CD4-positive, alpha-beta memory T cell (primary cell): ENCODE measurements around the gene GNAS-AS1. TPM values are rescaled to one million over a fixed set of nuclear protein-coding genes. Genes with fewer than 3 reads are reported as not detected.

Experiments
- CTCF ChIA-PET: fragments of 350-600 bp; sonication (Branson Sonifier 250); formaldehyde crosslinking; loops from one replicate; lab custom pipeline; 2021; ENCODE audit warnings: inconsistent platforms; ENCODE audit not compliant: partially characterized antibody; lab: Charles Lee
- POLR2A ChIA-PET: fragments of 350-600 bp; sonication (Branson Sonifier 250); formaldehyde crosslinking; loops from one replicate; lab custom pipeline; 2021; ENCODE audit not compliant: partially characterized antibody; lab: Charles Lee
- DNase-seq, 5 donors: peaks; one replicate each; pipeline versions ENCODE4 v3.0.0 to v3.0.0-alpha.2; 2020 to 2022; ENCODE audit warnings: mixed read lengths in 1 of 5
- H3K27ac ChIP-seq: one replicate; pipeline ENCODE4 v1.7.0; 2013; ENCODE audit warnings: low read depth, low read length
- H3K27me3 ChIP-seq: 2 replicates; pipeline ENCODE4 v1.7.0; 2013; ENCODE audit warnings: mild to moderate bottlenecking, low read length, moderate library complexity; ENCODE audit not compliant: insufficient read depth
- H3K36me3 ChIP-seq: 2 replicates; pipeline ENCODE4 v1.7.0; 2013; ENCODE audit warnings: mild to moderate bottlenecking, low read length, moderate library complexity; ENCODE audit not compliant: insufficient read depth
- H3K4me1 ChIP-seq: 2 replicates; pipeline ENCODE4 v1.7.0; 2013; ENCODE audit warnings: mild to moderate bottlenecking, low read length, moderate library complexity; ENCODE audit not compliant: insufficient read depth
- H3K4me3 ChIP-seq, 2 donors: one replicate each; pipeline ENCODE4 v1.7.0; 2013; ENCODE audit warnings: low read length in 2 of 2, mild to moderate bottlenecking in 1 of 2
- H3K9me3 ChIP-seq, 2 donors: one replicate each; pipeline ENCODE4 v1.7.0; 2013; ENCODE audit warnings: low read length in 2 of 2, control low read depth in 1 of 2; ENCODE audit not compliant: control insufficient read depth in 1 of 2
- H3K27ac Mint-ChIP-seq, 7 donors: one replicate each; pipeline ENCODE4 v1.8.0; 2020 to 2021; ENCODE audit warnings: mixed read lengths in 7 of 7, mild to moderate bottlenecking in 6 of 7, inconsistent platforms in 3 of 7, moderate library complexity in 3 of 7
- H3K27me3 Mint-ChIP-seq, 2 donors: one replicate each; pipeline ENCODE4 v1.8.0; 2020 to 2021; ENCODE audit warnings: mixed read lengths in 2 of 2
- H3K36me3 Mint-ChIP-seq, 2 donors: one replicate each; pipeline ENCODE4 v1.8.0; 2020 to 2021; ENCODE audit warnings: mixed read lengths in 2 of 2, inconsistent platforms in 1 of 2, mild to moderate bottlenecking in 1 of 2
- H3K4me1 Mint-ChIP-seq, 4 donors: one replicate each; pipeline ENCODE4 v1.8.0; 2020 to 2021; ENCODE audit warnings: mixed read lengths in 4 of 4, mild to moderate bottlenecking in 1 of 4
- H3K4me3 Mint-ChIP-seq, 8 donors: one replicate each; pipeline ENCODE4 v1.8.0; 2020 to 2021; ENCODE audit warnings: mixed read lengths in 8 of 8, mild to moderate bottlenecking in 7 of 8, moderate library complexity in 6 of 8, inconsistent platforms in 3 of 8
- H3K9me3 Mint-ChIP-seq, 8 donors: one replicate each; pipeline ENCODE4 v1.8.0; 2020 to 2021; ENCODE audit warnings: mixed read lengths in 8 of 8, mild to moderate bottlenecking in 5 of 8, inconsistent platforms in 3 of 8, moderate library complexity in 1 of 8
- intact Hi-C: fragments of 100-400 bp; cut with micrococcal nuclease; formaldehyde crosslinking; loops from one replicate; pipeline ENCODE4 v1.15.1; 2023
- polyA plus RNA-seq, 2 donors: library from polyadenylated mRNA; unstranded; fragments of 300-500 nt; fragmentation: Illumina TruSeq; gene quantifications; one replicate each; pipeline ENCODE4 v1.2.3, GENCODE V29; 2021
- total RNA-seq, 2 experiments: library from RNA; stranded (reverse); gene quantifications; one replicate each; pipeline ENCODE4 v1.2.3, GENCODE V29; 2021

GNAS-AS1 gene
- 1 to 10 TPM in 1 of 2 experiments, under 1 TPM in 1; 0.94 to 1.1 TPM for total RNA-seq
- polyA plus RNA-seq = not detected

- Histone ChIP-seq H3K4me1 (peaks cover 13% of the 10 kb centered on the region), H3K27me3 (peaks cover 16% of the 10 kb centered on the region), H3K36me3 (no peaks in the 10 kb centered on the region), H3K9me3 (no peaks in the 10 kb centered on the region), H3K4me3 (peak within 1 kb of the TSS in 1 of 2 donors; percentile 46), H3K27ac (no peak within 1 kb of the TSS)
- H3K36me3 Mint-ChIP-seq = peaks cover 0 to 2% of the 10 kb centered on the region in 2 donors
- peaks cover 4 to 19% (median 13%) of the 10 kb centered on the region in 4 donors for H3K4me1 Mint-ChIP-seq
- peak within 1 kb of the TSS; percentile 86 to 95 (median 90) for H3K4me3 Mint-ChIP-seq
- ChIA-PET CTCF (interaction anchor here (0.8 to 1.1 kb wide), 2 partner anchors 193 to 369 kb away, joined by 3 to 5 read pairs; no protein-coding TSS in a partner anchor), POLR2A (interaction anchor here (0.9 to 1.5 kb wide), 2 partner anchors 200 to 462 kb away, joined by 3 to 4 read pairs; partner anchors contain the start of genes STX16 and VAPB)
- DNase-seq = peak; percentile 62 to 73 (median 73)
- H3K9me3 Mint-ChIP-seq = no peaks in the 10 kb centered on the region
- intact Hi-C loops = loop anchor here (5.0 kb wide), 1 partner anchor 613 kb away; no protein-coding TSS in a partner anchor
- peak within 1 kb of the TSS in 2 of 7 donors; percentile 46 to 75 for H3K27ac Mint-ChIP-seq
- H3K27me3 Mint-ChIP-seq = peaks cover 29 to 32% of the 10 kb centered on the region in 2 donors
Observed at GRCh38 chr20:58850693-58851174, at the start of gene GNAS-AS1. Gene GNAS-AS1 (minus strand): TSS chr20:58850902.

GRCh38 chr20:58900397-58900796 is 49.7 kb upstream of the GNAS-AS1 start:
- Mint-ChIP-seq H3K4me3 (peak overlapping the region in 1 of 8 donors; percentile 23), H3K4me1 (peaks cover 39 to 79% (median 59%) of the 10 kb centered on the region in 4 donors), H3K9me3 (no peaks in the 10 kb centered on the region), H3K27ac (peak overlapping the region in 4 of 7 donors; percentile 23 to 78 (median 61)), H3K27me3 (no peaks in the 10 kb centered on the region), H3K36me3 (peaks cover 33 to 86% of the 10 kb centered on the region in 2 donors)
- CTCF ChIA-PET = interaction anchor here (1.2 kb wide), 1 partner anchor 30 kb away, joined by 3 read pairs; no protein-coding TSS in a partner anchor
- Histone ChIP-seq H3K4me3 (no peak overlapping the region), H3K36me3 (peaks cover 32% of the 10 kb centered on the region), H3K4me1 (peaks cover 24% of the 10 kb centered on the region), H3K27me3 (no peaks in the 10 kb centered on the region), H3K27ac (no peak overlapping the region), H3K9me3 (no peaks in the 10 kb centered on the region)
- POLR2A ChIA-PET = interaction anchor here (1.1 to 1.4 kb wide), 3 partner anchors 10 to 131 kb away, joined by 3 to 5 read pairs (median 5); partner anchors contain the start of gene ATP5F1E
- intact Hi-C loops = no loop called here
- no peak for DNase-seq

- intact Hi-C loops = loop anchor here (10.0 kb wide), 1 partner anchor 1505 kb away; the partner anchor contains the start of gene RBM38
- H3K4me3 Mint-ChIP-seq = no peak overlapping the region
- POLR2A ChIA-PET = interaction anchor here (0.8 to 1.0 kb wide), 2 partner anchors 11 to 79 kb away, joined by 3 read pairs; no protein-coding TSS in a partner anchor
Observed at GRCh38 chr20:58899512-58899911, 48.8 kb upstream of the GNAS-AS1 start.

GRCh38 chr20:58898629-58899408 is 48.1 kb upstream of the GNAS-AS1 start:
- no peaks in the 10 kb centered on the region for H3K27me3 ChIP-seq
- intact Hi-C loops = loop anchor here (10.0 kb wide), 1 partner anchor 1504 kb away; the partner anchor contains the start of gene RBM38
- peak overlapping the region in 4 of 7 donors; percentile 4 to 95 (median 46) for H3K27ac Mint-ChIP-seq
- no peaks in the 10 kb centered on the region for H3K9me3 Mint-ChIP-seq
- H3K27me3 Mint-ChIP-seq = no peaks in the 10 kb centered on the region
- peaks cover 17% of the 10 kb centered on the region for H3K36me3 ChIP-seq
- peaks cover 22 to 81% of the 10 kb centered on the region in 2 donors for H3K36me3 Mint-ChIP-seq
- no peak for DNase-seq
- no peak overlapping the region for H3K27ac ChIP-seq
- peaks cover 40% of the 10 kb centered on the region for H3K4me1 ChIP-seq
- H3K4me3 ChIP-seq = no peak overlapping the region
- ChIA-PET POLR2A (interaction anchor here (0.8 to 1.6 kb wide), 3 partner anchors 9 to 80 kb away, joined by 3 to 5 read pairs (median 3); no protein-coding TSS in a partner anchor), CTCF (no interaction called here)
- H3K9me3 ChIP-seq = no peaks in the 10 kb centered on the region
- peak overlapping the region in 1 of 8 donors; percentile 18 for H3K4me3 Mint-ChIP-seq
- H3K4me1 Mint-ChIP-seq = peaks cover 47 to 85% (median 68%) of the 10 kb centered on the region in 4 donors

More at GRCh38 chr20:58899512-58899911, 48.8 kb upstream of the GNAS-AS1 start:
- Histone ChIP-seq H3K27ac (no peak overlapping the region), H3K36me3 (peaks cover 23% of the 10 kb centered on the region), H3K9me3 (no peaks in the 10 kb centered on the region), H3K4me3 (no peak overlapping the region), H3K27me3 (no peaks in the 10 kb centered on the region), H3K4me1 (peaks cover 33% of the 10 kb centered on the region)
- Mint-ChIP-seq H3K27ac (peak overlapping the region in 2 of 7 donors; percentile 78 to 81), H3K4me1 (peaks cover 46 to 79% (median 63%) of the 10 kb centered on the region in 4 donors), H3K27me3 (no peaks in the 10 kb centered on the region), H3K36me3 (peaks cover 25 to 85% of the 10 kb centered on the region in 2 donors), H3K9me3 (no peaks in the 10 kb centered on the region)
- DNase-seq = no peak
- CTCF ChIA-PET = no interaction called here

GRCh38 chr20:58897488-58897887 is 46.8 kb upstream of the GNAS-AS1 start:
- no peak overlapping the region for H3K27ac ChIP-seq
- peaks cover 54 to 89% (median 70%) of the 10 kb centered on the region in 4 donors for H3K4me1 Mint-ChIP-seq

GRCh38 chr20:58896820-58897219 is 46.1 kb upstream of the GNAS-AS1 start:
- Mint-ChIP-seq H3K9me3 (no peaks in the 10 kb centered on the region), H3K4me3 (peak overlapping the region in 2 of 8 donors; percentile 26 to 41), H3K36me3 (peaks cover 14 to 75% of the 10 kb centered on the region in 2 donors), H3K4me1 (peaks cover 53 to 90% (median 67%) of the 10 kb centered on the region in 4 donors), H3K27me3 (no peaks in the 10 kb centered on the region), H3K27ac (peak overlapping the region; percentile 23 to 95 (median 72))
- no peak for DNase-seq
- Histone ChIP-seq H3K4me3 (no peak overlapping the region), H3K4me1 (peaks cover 52% of the 10 kb centered on the region), H3K27ac (no peak overlapping the region), H3K36me3 (peaks cover 11% of the 10 kb centered on the region), H3K27me3 (no peaks in the 10 kb centered on the region), H3K9me3 (no peaks in the 10 kb centered on the region)
- POLR2A ChIA-PET = no interaction called here
- intact Hi-C loops = loop anchor here (10.0 kb wide), 1 partner anchor 1502 kb away; the partner anchor contains the start of gene RBM38
- CTCF ChIA-PET = interaction anchor here (1.3 kb wide), 1 partner anchor 27 kb away, joined by 4 read pairs; no protein-coding TSS in a partner anchor

More at GRCh38 chr20:58897488-58897887, 46.8 kb upstream of the GNAS-AS1 start:
- Mint-ChIP-seq H3K9me3 (no peaks in the 10 kb centered on the region), H3K27ac (peak overlapping the region in 5 of 7 donors; percentile 4 to 95 (median 58)), H3K36me3 (peaks cover 14 to 79% of the 10 kb centered on the region in 2 donors), H3K27me3 (no peaks in the 10 kb centered on the region), H3K4me3 (peak overlapping the region in 1 of 8 donors; percentile 48)
- POLR2A ChIA-PET = interaction anchor here (0.7 to 1.6 kb wide), 2 partner anchors 10 to 50 kb away, joined by 3 to 5 read pairs; no protein-coding TSS in a partner anchor
- no peak overlapping the region for H3K4me3 ChIP-seq
- CTCF ChIA-PET = interaction anchor here (1.3 kb wide), 1 partner anchor 27 kb away, joined by 4 read pairs; no protein-coding TSS in a partner anchor
- H3K9me3 ChIP-seq = no peaks in the 10 kb centered on the region
- DNase-seq = no peak
- H3K36me3 ChIP-seq = peaks cover 11% of the 10 kb centered on the region
- intact Hi-C loops = loop anchor here (10.0 kb wide), 1 partner anchor 1503 kb away; the partner anchor contains the start of gene RBM38
- H3K4me1 ChIP-seq = peaks cover 52% of the 10 kb centered on the region
- H3K27me3 ChIP-seq = no peaks in the 10 kb centered on the region
